ENCODE measurements around the gene SLC25A30. TPM values are rescaled to one million over a fixed set of nuclear protein-coding genes. Genes with fewer than 3 reads are reported as not detected.
A peak's percentile ranks its signal among the peaks of the same experiment; 100 is the strongest.

The SLC25A30 gene
- total and polyA plus RNA-seq, 8 donors, result 2.9 to 51.9 (median 7.3) TPM

DNA sequence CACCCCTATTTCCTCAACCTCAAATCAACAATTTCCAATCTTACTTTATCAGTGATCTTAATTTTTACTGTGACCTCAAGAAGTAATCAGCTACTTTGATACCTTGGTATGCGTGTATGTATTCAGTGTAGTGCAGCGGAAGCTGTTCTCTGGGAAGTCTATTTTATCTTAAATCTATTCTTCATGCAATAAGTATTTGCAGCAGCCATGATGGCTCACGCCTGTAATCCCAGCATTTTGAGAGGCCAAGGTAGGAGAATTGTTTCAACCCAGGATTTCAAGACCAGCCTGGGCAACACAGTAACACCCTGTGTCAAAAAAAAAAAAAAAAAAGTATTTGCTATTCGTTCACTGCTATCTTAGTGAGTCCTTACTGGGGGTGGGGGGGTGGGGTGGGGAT, 6.5 kb downstream of the SLC25A30 start:
- H3K27ac ChIP-seq, result peak overlapping the region in 1 of 5 donors; percentile 95
- H3K4me1 ChIP-seq, result peaks cover 36 to 54% (median 46%) of the 10 kb centered on the region in 4 donors
- DNase-seq, result no peak
- no peak overlapping the region for H3K4me3 ChIP-seq
- peaks cover 1 to 47% (median 45%) of the 10 kb centered on the region in 4 donors for H3K36me3 ChIP-seq
- intact Hi-C loops (cut with DNase I; ENCODE audit: low total_unique reads), result no loop called here
- no peaks in the 10 kb centered on the region for H3K9me3 ChIP-seq
- H3K27me3 ChIP-seq, result no peaks in the 10 kb centered on the region
- TF ChIP-seq EP300 (IDR thresholded peaks at IDR 0.05), result no peak
- TF ChIP-seq, protein P1, sequence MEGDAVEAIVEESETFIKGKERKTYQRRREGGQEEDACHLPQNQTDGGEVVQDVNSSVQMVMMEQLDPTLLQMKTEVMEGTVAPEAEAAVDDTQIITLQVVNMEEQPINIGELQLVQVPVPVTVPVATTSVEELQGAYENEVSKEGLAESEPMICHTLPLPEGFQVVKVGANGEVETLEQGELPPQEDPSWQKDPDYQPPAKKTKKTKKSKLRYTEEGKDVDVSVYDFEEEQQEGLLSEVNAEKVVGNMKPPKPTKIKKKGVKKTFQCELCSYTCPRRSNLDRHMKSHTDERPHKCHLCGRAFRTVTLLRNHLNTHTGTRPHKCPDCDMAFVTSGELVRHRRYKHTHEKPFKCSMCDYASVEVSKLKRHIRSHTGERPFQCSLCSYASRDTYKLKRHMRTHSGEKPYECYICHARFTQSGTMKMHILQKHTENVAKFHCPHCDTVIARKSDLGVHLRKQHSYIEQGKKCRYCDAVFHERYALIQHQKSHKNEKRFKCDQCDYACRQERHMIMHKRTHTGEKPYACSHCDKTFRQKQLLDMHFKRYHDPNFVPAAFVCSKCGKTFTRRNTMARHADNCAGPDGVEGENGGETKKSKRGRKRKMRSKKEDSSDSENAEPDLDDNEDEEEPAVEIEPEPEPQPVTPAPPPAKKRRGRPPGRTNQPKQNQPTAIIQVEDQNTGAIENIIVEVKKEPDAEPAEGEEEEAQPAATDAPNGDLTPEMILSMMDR (IDR thresholded peaks at IDR 0.05), result no peak
- TF ChIP-seq POLR2A (IDR thresholded peaks at IDR 0.05), result no peak
- no peak for TF ChIP-seq POLR2AphosphoS5 (IDR thresholded peaks at IDR 0.05)
- 42 to 78% (median 56%) methylated on average over 4 of the region's 4 CpGs for WGBS, 5 donors

DNA sequence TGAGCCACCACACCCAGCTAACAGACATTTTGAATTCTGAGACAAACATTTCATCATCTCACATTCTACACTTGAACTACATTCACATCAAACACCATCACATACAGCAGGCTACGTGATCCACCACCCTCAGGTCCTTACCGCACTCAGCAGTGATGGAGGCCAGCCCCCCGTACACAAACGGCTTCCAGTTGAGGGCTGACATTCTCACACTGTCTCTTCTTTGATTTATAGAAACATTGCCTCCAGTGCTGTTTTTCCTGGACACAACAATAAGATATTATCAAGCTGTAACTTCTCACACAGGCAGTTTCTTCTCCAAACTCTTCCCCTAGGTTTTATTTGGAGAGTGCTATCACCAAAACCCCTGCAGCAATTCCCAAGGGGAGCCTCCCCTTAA, 7.0 kb downstream of the SLC25A30 start:
- TF ChIP-seq EP300 (IDR thresholded peaks at IDR 0.05) (no peak), POLR2A (IDR thresholded peaks at IDR 0.05) (no peak), POLR2AphosphoS5 (IDR thresholded peaks at IDR 0.05) (no peak)
- TF ChIP-seq, protein P1 (IDR thresholded peaks at IDR 0.05), result no peak
- intact Hi-C loops (cut with DNase I; ENCODE audit: low total_unique reads), result no loop called here
- 77 to 89% (median 88%) methylated on average over 4 of the region's 4 CpGs for WGBS, 5 donors
- H3K27ac ChIP-seq, result peak overlapping the region in 1 of 5 donors; percentile 28
- no peak for DNase-seq
- peaks cover 4 to 51% (median 49%) of the 10 kb centered on the region in 4 donors for H3K36me3 ChIP-seq
- H3K4me1 ChIP-seq, result peaks cover 32 to 50% (median 42%) of the 10 kb centered on the region in 4 donors
- H3K27me3 ChIP-seq, result no peaks in the 10 kb centered on the region
- no peaks in the 10 kb centered on the region for H3K9me3 ChIP-seq
- H3K4me3 ChIP-seq, result no peak overlapping the region

DNA sequence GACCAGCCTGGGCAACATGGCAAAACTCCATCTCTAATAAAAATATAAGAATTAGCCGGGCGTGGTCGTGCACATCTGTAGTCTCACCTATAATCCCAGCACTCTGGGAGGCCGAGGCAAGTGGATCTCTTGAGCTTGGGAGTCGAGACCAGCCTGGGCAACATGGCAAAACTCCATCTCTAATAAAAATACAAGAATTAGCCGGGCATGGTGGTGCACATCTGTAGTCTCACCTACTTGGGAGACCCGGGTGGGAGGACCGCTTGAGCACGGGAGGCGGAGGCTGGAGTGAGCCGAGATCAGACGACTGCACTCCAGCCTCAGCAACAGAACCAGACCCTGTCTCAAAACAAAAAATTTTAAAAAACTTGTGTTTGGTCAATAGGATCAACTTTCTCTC, 7.7 kb downstream of the SLC25A30 start:
- TF ChIP-seq, protein P1 (IDR thresholded peaks at IDR 0.05), result no peak
- Histone ChIP-seq H3K4me3 (no peak overlapping the region), H3K4me1 (peaks cover 26 to 43% (median 38%) of the 10 kb centered on the region in 4 donors), H3K9me3 (no peaks in the 10 kb centered on the region), H3K27ac (no peak overlapping the region), H3K27me3 (no peaks in the 10 kb centered on the region), H3K36me3 (peaks cover 12 to 58% (median 56%) of the 10 kb centered on the region in 4 donors)
- DNase-seq, result no peak
- intact Hi-C loops (cut with DNase I; ENCODE audit: low total_unique reads), result no loop called here
- WGBS, 5 donors, result 95 to 97% (median 96%) methylated on average over 12 of the region's 12 CpGs

DNA sequence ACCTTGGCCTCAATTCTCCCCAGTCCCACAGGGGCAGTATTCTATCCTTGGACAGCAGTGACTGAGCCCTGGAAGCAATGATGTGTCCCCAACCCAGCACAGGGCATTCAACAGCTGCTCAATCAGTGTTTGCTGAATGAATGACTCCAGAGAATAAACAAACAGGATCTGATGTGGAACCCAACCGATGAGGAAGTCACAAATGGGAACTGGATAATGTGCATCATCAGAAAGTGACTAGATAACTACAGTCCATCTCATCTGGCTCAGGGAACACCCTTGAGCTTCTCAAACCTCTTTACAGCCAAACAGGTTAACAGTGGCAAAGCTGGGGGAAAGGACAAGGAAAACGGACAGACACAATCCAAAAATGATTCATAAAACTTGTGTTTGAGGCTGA, 8.2 kb downstream of the SLC25A30 start:
- Histone ChIP-seq H3K27ac (no peak overlapping the region), H3K27me3 (no peaks in the 10 kb centered on the region), H3K4me1 (peaks cover 21 to 38% (median 33%) of the 10 kb centered on the region in 4 donors), H3K36me3 (peaks cover 16 to 63% (median 61%) of the 10 kb centered on the region in 4 donors), H3K9me3 (no peaks in the 10 kb centered on the region), H3K4me3 (no peak overlapping the region)
- TF ChIP-seq EP300 (IDR thresholded peaks at IDR 0.05), result no peak
- TF ChIP-seq, protein P1 (IDR thresholded peaks at IDR 0.05), result no peak
- TF ChIP-seq POLR2A (IDR thresholded peaks at IDR 0.05), result no peak
- TF ChIP-seq POLR2AphosphoS5 (IDR thresholded peaks at IDR 0.05), result no peak
- no peak for DNase-seq
- intact Hi-C loops (cut with DNase I; ENCODE audit: low total_unique reads), result no loop called here
- WGBS, 5 donors, result 56 to 69% (median 63%) methylated on average over 2 of the region's 2 CpGs

All from stomach (tissue), 9 donors.